ENCODE measurements around the gene RNF157.

Gene RNF157

GRCh38 chr17:76163919-76164318 lies 76.4 kb downstream of the RNF157 start:
- CTCF ChIA-PET, result interaction anchor here (1.2 to 1.4 kb wide), 2 partner anchors 11 to 18 kb away, joined by 3 to 6 read pairs; no protein-coding TSS in a partner anchor
- no peak for TF ChIP-seq CTCF (IDR thresholded peaks at IDR 0.05; ENCODE audit: insufficient read depth, low read length, missing control alignments)
- no peak for DNase-seq (ENCODE audit: low read depth, low spot score)
- POLR2A ChIA-PET, result no interaction called here
- no peak overlapping the region for H3K4me3 ChIP-seq (ENCODE audit: low read depth, low read length)

GRCh38 chr17:76161619-76162266 lies 78.5 kb downstream of the RNF157 start:
- no peak overlapping the region for H3K4me3 ChIP-seq (ENCODE audit: low read depth, low read length)
- TF ChIP-seq CTCF (IDR thresholded peaks at IDR 0.05; ENCODE audit: insufficient read depth, low read length, missing control alignments), result no peak
- POLR2A ChIA-PET, result no interaction called here
- CTCF ChIA-PET, result interaction anchor here (0.7 to 2.1 kb wide), 4 partner anchors 9 to 148 kb away, joined by 3 to 5 read pairs (median 4); no protein-coding TSS in a partner anchor
- DNase-seq (ENCODE audit: low read depth, low spot score), result no peak

- DNase-seq (ENCODE audit: low read depth, low spot score), result no peak
- no peak for TF ChIP-seq CTCF (IDR thresholded peaks at IDR 0.05; ENCODE audit: insufficient read depth, low read length, missing control alignments)
- H3K4me3 ChIP-seq (ENCODE audit: low read depth, low read length), result no peak overlapping the region
- ChIA-PET CTCF (interaction anchor here (0.8 to 5.1 kb wide), 6 partner anchors 15 to 45 kb away, joined by 3 to 27 read pairs (median 4); no protein-coding TSS in a partner anchor), POLR2A (no interaction called here)
These were observed 79.3 kb downstream of the RNF157 start for GRCh38 chr17:76160896-76161528.

GRCh38 chr17:76159157-76159556 lies 81.1 kb downstream of the RNF157 start:
- H3K4me3 ChIP-seq (ENCODE audit: low read depth, low read length), result no peak overlapping the region
- ChIA-PET POLR2A (no interaction called here), CTCF (interaction anchor here (1.0 to 5.1 kb wide), 6 partner anchors 9 to 140 kb away, joined by 3 to 27 read pairs (median 4); no protein-coding TSS in a partner anchor)
- no peak for TF ChIP-seq CTCF (IDR thresholded peaks at IDR 0.05; ENCODE audit: insufficient read depth, low read length, missing control alignments)
- DNase-seq (ENCODE audit: low read depth, low spot score), result no peak

- no peak for TF ChIP-seq CTCF (IDR thresholded peaks at IDR 0.05; ENCODE audit: insufficient read depth, low read length, missing control alignments)
- POLR2A ChIA-PET, result no interaction called here
- DNase-seq (ENCODE audit: low read depth, low spot score), result no peak
- CTCF ChIA-PET, result interaction anchor here (0.7 to 6.4 kb wide), 6 partner anchors 9 to 122 kb away, joined by 3 to 27 read pairs (median 3); partner anchors contain the start of gene FOXJ1
- no peak overlapping the region for H3K4me3 ChIP-seq (ENCODE audit: low read depth, low read length)
These were observed 82.5 kb downstream of the RNF157 start for GRCh38 chr17:76157759-76158158.

GRCh38 chr17:76156662-76156991 lies 83.7 kb downstream of the RNF157 start:
- TF ChIP-seq CTCF (IDR thresholded peaks at IDR 0.05; ENCODE audit: insufficient read depth, low read length, missing control alignments), result no peak
- no peak for DNase-seq (ENCODE audit: low read depth, low spot score)
- CTCF ChIA-PET, result interaction anchor here (1.0 to 6.4 kb wide), 5 partner anchors 10 to 151 kb away, joined by 3 to 27 read pairs (median 6); partner anchors contain the start of gene FOXJ1
- no peak overlapping the region for H3K4me3 ChIP-seq (ENCODE audit: low read depth, low read length)
- POLR2A ChIA-PET, result no interaction called here
